Ectodermal cell (in vitro differentiated cells): Measurements from ENCODE around the gene GARIN3.

ENCODE experiments used
- H3K27ac ChIP-seq: 2 replicates; pipeline ENCODE4 v1.7.0; 2013; ENCODE audit warnings: mild to moderate bottlenecking, low read depth, low read length; ENCODE audit not compliant: insufficient read depth, poor library complexity, severe bottlenecking
- H3K27me3 ChIP-seq: 2 replicates; pipeline ENCODE4 v1.7.0; 2013; ENCODE audit warnings: mild to moderate bottlenecking, low read length; ENCODE audit not compliant: insufficient read depth, control insufficient read depth, poor library complexity, severe bottlenecking
- H3K36me3 ChIP-seq: one replicate; pipeline ENCODE4 v1.7.0; 2013; ENCODE audit warnings: low read length; ENCODE audit not compliant: control insufficient read depth, insufficient read depth
- H3K4me1 ChIP-seq: one replicate; pipeline ENCODE4 v1.7.0; 2013; ENCODE audit warnings: low read length; ENCODE audit not compliant: control insufficient read depth, insufficient read depth
- H3K4me3 ChIP-seq: 2 replicates; pipeline ENCODE4 v1.7.0; 2013; ENCODE audit warnings: low read depth, low read length, control low read depth; ENCODE audit not compliant: insufficient read depth
- H3K9me3 ChIP-seq: 2 replicates; pipeline ENCODE4 v1.7.0; 2013; ENCODE audit warnings: mild to moderate bottlenecking, low read length, moderate library complexity; ENCODE audit not compliant: control insufficient read depth
- WGBS, 2 experiments: methylation state at CpG; one replicate each; pipeline ENCODE4 v1.1.7; 2013; ENCODE audit warnings: missing lambda C conversion rate in 2 of 2; 5-methylcytosine and 5-hydroxymethylcytosine counted together

Gene GARIN3

GRCh38 chr5:157203417-157203816 is 37.4 kb upstream of the GARIN3 start:
- peaks cover 3% of the 10 kb centered on the region for H3K9me3 ChIP-seq
- H3K36me3 ChIP-seq: no peaks in the 10 kb centered on the region
- H3K27ac ChIP-seq: no peak overlapping the region
- H3K4me1 ChIP-seq: no peaks in the 10 kb centered on the region
- WGBS, 2 experiments: 91 to 98% methylated on average over 4 of the region's 4 CpGs
- no peak overlapping the region for H3K4me3 ChIP-seq
- no peaks in the 10 kb centered on the region for H3K27me3 ChIP-seq

GRCh38 chr5:157201857-157202256 is 35.8 kb upstream of the GARIN3 start:
- Histone ChIP-seq H3K9me3 (peaks cover 3% of the 10 kb centered on the region), H3K27me3 (no peaks in the 10 kb centered on the region), H3K4me3 (no peak overlapping the region), H3K27ac (no peak overlapping the region), H3K36me3 (no peaks in the 10 kb centered on the region), H3K4me1 (no peaks in the 10 kb centered on the region)
- 94 to 96% methylated on average over 4 of the region's 4 CpGs for WGBS, 2 experiments

GRCh38 chr5:157198277-157198986 is 32.4 kb upstream of the GARIN3 start:
- Histone ChIP-seq H3K4me3 (no peak overlapping the region), H3K27me3 (no peaks in the 10 kb centered on the region), H3K27ac (no peak overlapping the region), H3K9me3 (no peaks in the 10 kb centered on the region), H3K36me3 (no peaks in the 10 kb centered on the region), H3K4me1 (no peaks in the 10 kb centered on the region)
- WGBS, 2 experiments: 69 to 78% methylated on average over 4 to 5 of the region's 5 CpGs

- no peaks in the 10 kb centered on the region for H3K36me3 ChIP-seq
- no peaks in the 10 kb centered on the region for H3K9me3 ChIP-seq
- 92 to 100% methylated on average over 3 of the region's 3 CpGs for WGBS, 2 experiments
- H3K4me3 ChIP-seq: no peak overlapping the region
- H3K4me1 ChIP-seq: no peaks in the 10 kb centered on the region
- no peaks in the 10 kb centered on the region for H3K27me3 ChIP-seq
- H3K27ac ChIP-seq: no peak overlapping the region
Observed at GRCh38 chr5:157197086-157197485, 31.0 kb upstream of the GARIN3 start.

- H3K4me1 ChIP-seq: no peaks in the 10 kb centered on the region
- no peak overlapping the region for H3K4me3 ChIP-seq
- H3K9me3 ChIP-seq: no peaks in the 10 kb centered on the region
- H3K27me3 ChIP-seq: no peaks in the 10 kb centered on the region
- no peak overlapping the region for H3K27ac ChIP-seq
- no peaks in the 10 kb centered on the region for H3K36me3 ChIP-seq
Observed at GRCh38 chr5:157196045-157196444, 30.0 kb upstream of the GARIN3 start.

GRCh38 chr5:157193699-157194424 is 27.8 kb upstream of the GARIN3 start:
- 95% methylated on average over 10 of the region's 10 CpGs for WGBS, 2 experiments
- Histone ChIP-seq H3K9me3 (no peaks in the 10 kb centered on the region), H3K27me3 (peaks cover 7% of the 10 kb centered on the region), H3K27ac (no peak overlapping the region), H3K36me3 (no peaks in the 10 kb centered on the region), H3K4me3 (no peak overlapping the region), H3K4me1 (no peaks in the 10 kb centered on the region)

- 90 to 92% methylated on average over 6 of the region's 7 CpGs for WGBS, 2 experiments
- Histone ChIP-seq H3K9me3 (no peaks in the 10 kb centered on the region), H3K4me1 (no peaks in the 10 kb centered on the region), H3K27me3 (peaks cover 36% of the 10 kb centered on the region), H3K36me3 (no peaks in the 10 kb centered on the region), H3K27ac (no peak overlapping the region), H3K4me3 (no peak overlapping the region)
Observed at GRCh38 chr5:157189223-157189622, 23.2 kb upstream of the GARIN3 start.

- H3K27ac ChIP-seq: no peak overlapping the region
- H3K4me1 ChIP-seq: no peaks in the 10 kb centered on the region
- H3K36me3 ChIP-seq: no peaks in the 10 kb centered on the region
- no peak overlapping the region for H3K4me3 ChIP-seq
- no peaks in the 10 kb centered on the region for H3K9me3 ChIP-seq
- H3K27me3 ChIP-seq: peaks cover 36% of the 10 kb centered on the region
Observed at GRCh38 chr5:157188270-157188669, 22.2 kb upstream of the GARIN3 start.

- Histone ChIP-seq H3K4me3 (no peak overlapping the region), H3K9me3 (no peaks in the 10 kb centered on the region), H3K4me1 (no peaks in the 10 kb centered on the region), H3K36me3 (no peaks in the 10 kb centered on the region), H3K27me3 (peaks cover 36% of the 10 kb centered on the region), H3K27ac (no peak overlapping the region)
- WGBS, 2 experiments: 48 to 50% methylated on average over 5 of the region's 5 CpGs
Observed at GRCh38 chr5:157187046-157187754, 21.1 kb upstream of the GARIN3 start.

GRCh38 chr5:157186309-157187045 is 20.4 kb upstream of the GARIN3 start:
- H3K27ac ChIP-seq: no peak overlapping the region
- H3K27me3 ChIP-seq: peaks cover 39% of the 10 kb centered on the region
- no peaks in the 10 kb centered on the region for H3K4me1 ChIP-seq
- 88 to 91% methylated on average over 10 to 11 of the region's 12 CpGs for WGBS, 2 experiments
- H3K4me3 ChIP-seq: no peak overlapping the region
- no peaks in the 10 kb centered on the region for H3K9me3 ChIP-seq
- no peaks in the 10 kb centered on the region for H3K36me3 ChIP-seq
